ENCODE measurements around the gene EIPR1. TPM values are rescaled to one million over a fixed set of nuclear protein-coding genes. Genes with fewer than 3 reads are reported as not detected.

Gene EIPR1
- total RNA-seq, 1 experiment from 2014 or later: 36.9 TPM

DNA sequence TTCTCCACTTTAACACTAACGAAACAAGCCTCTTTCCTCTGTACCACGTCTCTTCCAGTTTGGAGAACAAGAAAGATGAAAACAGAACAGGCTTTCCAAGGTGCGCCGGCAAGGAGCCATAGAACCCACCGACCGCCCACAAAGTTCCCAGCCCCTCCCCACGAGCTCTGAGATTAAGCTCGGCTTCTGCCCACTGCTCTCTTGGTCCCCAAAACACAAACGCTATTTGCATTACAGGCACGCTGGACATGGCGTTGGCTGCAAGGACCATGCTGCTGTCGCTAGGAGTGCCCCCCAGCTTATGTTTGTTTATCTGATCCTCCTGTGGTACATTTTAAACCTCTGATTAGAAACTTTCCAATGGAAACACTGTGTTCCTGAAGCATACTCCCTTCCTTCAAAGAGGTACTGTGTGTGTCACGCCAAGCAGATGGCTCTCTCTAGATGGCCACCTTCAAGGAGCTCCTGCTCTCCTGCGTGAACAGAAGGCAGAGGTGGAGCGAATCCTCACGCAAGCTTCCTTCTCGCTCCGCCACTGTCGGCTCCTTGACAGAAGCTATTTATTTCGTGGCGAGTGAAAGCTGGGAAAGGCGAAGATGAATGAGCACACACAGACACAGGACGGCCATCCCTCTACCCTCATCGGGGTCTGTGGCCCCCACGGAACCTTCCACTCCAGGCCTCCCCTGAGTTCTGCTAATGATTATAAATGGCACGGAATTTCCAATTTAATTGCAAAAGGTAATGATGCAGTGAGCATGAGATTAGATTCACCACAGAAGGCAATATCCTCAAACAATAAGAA is 166.2 kb downstream of the EIPR1 start:
- Mint-ChIP-seq H3K9me3 (ENCODE audit: unreplicated experiment) (no peaks in the 10 kb centered on the region), H3K27me3 (ENCODE audit: insufficient read depth, unreplicated experiment) (no peaks in the 10 kb centered on the region), H3K27ac (ENCODE audit: unreplicated experiment) (no peak overlapping the region), H3K4me1 (ENCODE audit: low read depth, unreplicated experiment) (no peaks in the 10 kb centered on the region), H3K4me3 (ENCODE audit: unreplicated experiment) (no peak overlapping the region), H3K36me3 (ENCODE audit: insufficient read depth, unreplicated experiment) (peaks cover 8% of the 10 kb centered on the region)
- no peaks in the 10 kb centered on the region for H3K36me3 ChIP-seq (ENCODE audit: control insufficient read depth, insufficient read depth, low read length)
- ChIA-PET POLR2A (no interaction called here), CTCF (no interaction called here)
- H3K4me1 ChIP-seq: no peaks in the 10 kb centered on the region
- no peak overlapping the region for H3K4me3 ChIP-seq (ENCODE audit: low read depth, low read length)
- no peaks in the 10 kb centered on the region for H3K9me3 ChIP-seq
- intact Hi-C loops (cut with micrococcal nuclease; ENCODE audit: unreplicated experiment): no loop called here
- TF ChIP-seq, protein P1, sequence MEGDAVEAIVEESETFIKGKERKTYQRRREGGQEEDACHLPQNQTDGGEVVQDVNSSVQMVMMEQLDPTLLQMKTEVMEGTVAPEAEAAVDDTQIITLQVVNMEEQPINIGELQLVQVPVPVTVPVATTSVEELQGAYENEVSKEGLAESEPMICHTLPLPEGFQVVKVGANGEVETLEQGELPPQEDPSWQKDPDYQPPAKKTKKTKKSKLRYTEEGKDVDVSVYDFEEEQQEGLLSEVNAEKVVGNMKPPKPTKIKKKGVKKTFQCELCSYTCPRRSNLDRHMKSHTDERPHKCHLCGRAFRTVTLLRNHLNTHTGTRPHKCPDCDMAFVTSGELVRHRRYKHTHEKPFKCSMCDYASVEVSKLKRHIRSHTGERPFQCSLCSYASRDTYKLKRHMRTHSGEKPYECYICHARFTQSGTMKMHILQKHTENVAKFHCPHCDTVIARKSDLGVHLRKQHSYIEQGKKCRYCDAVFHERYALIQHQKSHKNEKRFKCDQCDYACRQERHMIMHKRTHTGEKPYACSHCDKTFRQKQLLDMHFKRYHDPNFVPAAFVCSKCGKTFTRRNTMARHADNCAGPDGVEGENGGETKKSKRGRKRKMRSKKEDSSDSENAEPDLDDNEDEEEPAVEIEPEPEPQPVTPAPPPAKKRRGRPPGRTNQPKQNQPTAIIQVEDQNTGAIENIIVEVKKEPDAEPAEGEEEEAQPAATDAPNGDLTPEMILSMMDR (IDR thresholded peaks at IDR 0.05; ENCODE audit: insufficient read depth in 1 of 2, low read depth in 1 of 2, low read length in 1 of 2, severe bottlenecking in 1 of 2, unreplicated experiment in 1 of 2): no peak
- no peaks in the 10 kb centered on the region for H3K27me3 ChIP-seq (replicated peaks; ENCODE audit: control insufficient read depth, insufficient read depth, low read length)
- BruUV-seq (replicated peaks): no TSS peak
- no peak for DNase-seq

DNA sequence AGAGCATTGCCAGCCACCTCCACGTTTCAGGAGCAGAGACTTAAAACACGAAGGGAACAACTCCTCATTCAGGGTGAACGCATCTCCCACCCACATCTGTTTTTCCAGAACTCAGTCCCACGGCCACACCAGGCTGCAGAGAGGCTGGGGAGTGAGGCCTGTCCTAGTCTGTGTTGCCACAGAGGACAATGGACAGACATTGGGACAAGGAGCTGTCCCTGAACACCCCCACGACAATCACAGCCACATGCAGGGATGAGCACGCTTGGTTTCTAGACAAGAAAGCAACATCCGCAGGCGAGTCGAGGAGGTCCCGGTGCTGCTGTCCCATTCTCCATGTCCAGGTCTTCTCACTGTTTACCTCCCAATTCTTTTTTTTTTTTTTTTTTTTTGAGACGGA is 167.4 kb downstream of the EIPR1 start:
- Mint-ChIP-seq H3K27ac (ENCODE audit: unreplicated experiment) (no peak overlapping the region), H3K36me3 (ENCODE audit: insufficient read depth, unreplicated experiment) (peaks cover 8% of the 10 kb centered on the region), H3K27me3 (ENCODE audit: insufficient read depth, unreplicated experiment) (no peaks in the 10 kb centered on the region), H3K4me3 (ENCODE audit: unreplicated experiment) (no peak overlapping the region), H3K4me1 (ENCODE audit: low read depth, unreplicated experiment) (no peaks in the 10 kb centered on the region), H3K9me3 (ENCODE audit: unreplicated experiment) (no peaks in the 10 kb centered on the region)
- Histone ChIP-seq H3K27me3 (replicated peaks; ENCODE audit: control insufficient read depth, insufficient read depth, low read length) (no peaks in the 10 kb centered on the region), H3K4me1 (no peaks in the 10 kb centered on the region), H3K36me3 (ENCODE audit: control insufficient read depth, insufficient read depth, low read length) (no peaks in the 10 kb centered on the region), H3K9me3 (no peaks in the 10 kb centered on the region), H3K4me3 (ENCODE audit: low read depth, low read length) (no peak overlapping the region)
- TF ChIP-seq, protein P1 (IDR thresholded peaks at IDR 0.05; ENCODE audit: insufficient read depth in 1 of 2, low read depth in 1 of 2, low read length in 1 of 2, severe bottlenecking in 1 of 2, unreplicated experiment in 1 of 2): no peak
- POLR2A ChIA-PET: no interaction called here
- BruUV-seq (replicated peaks): no TSS peak
- intact Hi-C loops (cut with micrococcal nuclease; ENCODE audit: unreplicated experiment): no loop called here
- CTCF ChIA-PET: no interaction called here
- no peak for DNase-seq

DNA sequence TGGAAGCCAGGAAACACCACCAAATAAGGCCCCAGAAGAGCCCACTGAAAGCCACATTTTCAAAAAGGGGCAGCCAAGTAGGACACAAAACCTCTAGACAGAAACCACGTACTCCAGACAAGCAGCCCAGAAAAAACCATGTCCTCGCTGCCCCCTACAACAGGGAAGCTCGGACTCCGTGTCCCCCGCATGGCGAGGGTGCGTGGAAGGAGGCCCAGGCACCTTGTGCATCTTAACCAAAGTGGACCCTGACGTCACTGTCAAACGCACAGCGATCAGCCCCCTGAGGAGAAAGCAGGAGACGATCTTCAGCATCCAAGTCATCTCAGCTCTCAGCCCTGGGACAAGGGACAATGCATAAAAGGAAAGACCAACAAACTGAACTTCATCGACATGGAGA is 168.4 kb downstream of the EIPR1 start:
- H3K4me1 ChIP-seq: no peaks in the 10 kb centered on the region

More for the DNA sequence above, 168.4 kb downstream of the EIPR1 start:
- H3K4me3 Mint-ChIP-seq (ENCODE audit: unreplicated experiment): no peak overlapping the region
- H3K4me3 ChIP-seq (ENCODE audit: low read depth, low read length): no peak overlapping the region
- H3K4me1 Mint-ChIP-seq (ENCODE audit: low read depth, unreplicated experiment): no peaks in the 10 kb centered on the region
- H3K27ac Mint-ChIP-seq (ENCODE audit: unreplicated experiment): no peak overlapping the region
- peaks cover 8% of the 10 kb centered on the region for H3K36me3 Mint-ChIP-seq (ENCODE audit: insufficient read depth, unreplicated experiment)
- H3K36me3 ChIP-seq (ENCODE audit: control insufficient read depth, insufficient read depth, low read length): no peaks in the 10 kb centered on the region
- no peaks in the 10 kb centered on the region for H3K9me3 Mint-ChIP-seq (ENCODE audit: unreplicated experiment)
- CTCF ChIA-PET: no interaction called here
- no peaks in the 10 kb centered on the region for H3K27me3 Mint-ChIP-seq (ENCODE audit: insufficient read depth, unreplicated experiment)
- POLR2A ChIA-PET: no interaction called here
- no peaks in the 10 kb centered on the region for H3K27me3 ChIP-seq (replicated peaks; ENCODE audit: control insufficient read depth, insufficient read depth, low read length)
- H3K9me3 ChIP-seq: no peaks in the 10 kb centered on the region
- intact Hi-C loops (cut with micrococcal nuclease; ENCODE audit: unreplicated experiment): loop anchor here (10.0 kb wide), 1 partner anchor 96 kb away; no protein-coding TSS in a partner anchor
- no TSS peak for BruUV-seq (replicated peaks)
- TF ChIP-seq, protein P1 (IDR thresholded peaks at IDR 0.05; ENCODE audit: insufficient read depth in 1 of 2, low read depth in 1 of 2, low read length in 1 of 2, severe bottlenecking in 1 of 2, unreplicated experiment in 1 of 2): no peak
- DNase-seq: no peak
